Stimulated activated CD8-positive, alpha-beta memory T cell treated with anti-CD3 and anti-CD28 coated beads, Interleukin-2, amount 100 ng/mL, for 1 hour (primary cell): Measurements from ENCODE around the gene APOO.

Source experiments
- DNase-seq, 2 donors: peaks; one replicate each; pipeline ENCODE4 v3.0.0-alpha.2; 2020; ENCODE audit warnings: low read depth in 2 of 2

APOO gene

DNA sequence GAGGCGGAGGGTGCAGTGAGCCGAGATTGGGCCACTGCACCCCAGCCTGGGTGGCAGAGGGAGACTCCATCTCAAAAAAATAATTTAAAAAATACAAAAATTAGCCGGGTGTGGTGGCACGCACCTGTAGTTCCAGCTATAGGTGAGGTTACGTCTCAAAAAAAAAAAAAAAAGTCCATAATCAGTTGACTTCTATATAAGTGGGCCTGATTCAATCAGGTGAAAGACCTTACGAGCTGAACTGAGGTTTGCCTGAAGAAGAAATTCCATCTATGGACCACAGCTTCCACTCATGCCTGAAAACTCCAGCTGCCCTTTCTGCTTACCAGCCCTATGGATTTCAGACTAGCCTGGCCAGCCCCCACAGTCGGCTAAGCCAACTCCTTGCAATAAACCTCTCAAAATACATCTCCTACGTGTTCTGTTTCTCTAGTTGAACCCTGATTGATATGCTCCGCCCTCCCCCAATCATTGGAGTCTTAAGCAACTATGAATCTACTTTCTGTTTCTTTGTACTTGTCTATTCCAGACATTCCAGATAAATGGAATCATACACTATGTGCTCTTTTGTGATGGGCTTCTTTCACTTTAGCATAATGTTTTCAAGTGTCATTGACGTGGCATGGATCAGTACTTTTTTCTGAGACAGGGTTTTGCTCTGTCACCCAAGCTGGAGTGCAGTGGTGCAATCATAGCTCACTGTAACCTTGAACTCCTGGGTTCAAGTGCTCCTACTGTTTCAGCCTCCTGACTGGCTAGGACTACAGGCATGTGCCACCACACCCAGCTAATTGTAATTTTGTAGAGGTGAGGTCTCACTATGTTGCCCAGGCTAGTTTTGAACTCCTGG is 88.1 kb downstream of the APOO start:
- no peak for DNase-seq

DNA sequence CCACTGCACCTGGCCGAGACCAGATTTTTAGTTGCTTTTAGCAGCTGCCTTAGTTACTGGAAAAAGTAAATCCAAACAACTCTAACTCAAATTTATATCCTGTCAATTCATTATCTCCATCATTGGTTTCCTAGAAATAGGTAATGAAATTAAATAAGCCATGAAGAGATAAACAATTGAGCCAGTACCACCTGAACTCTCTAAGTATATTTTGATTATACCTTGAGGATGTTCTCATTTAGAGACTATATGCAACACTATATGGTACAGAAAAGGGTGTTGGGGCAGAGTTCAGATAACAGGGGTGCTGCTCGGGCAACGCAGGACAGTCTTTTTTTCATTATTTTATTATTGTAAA is 89.8 kb downstream of the APOO start:
- DNase-seq, result no peak

DNA sequence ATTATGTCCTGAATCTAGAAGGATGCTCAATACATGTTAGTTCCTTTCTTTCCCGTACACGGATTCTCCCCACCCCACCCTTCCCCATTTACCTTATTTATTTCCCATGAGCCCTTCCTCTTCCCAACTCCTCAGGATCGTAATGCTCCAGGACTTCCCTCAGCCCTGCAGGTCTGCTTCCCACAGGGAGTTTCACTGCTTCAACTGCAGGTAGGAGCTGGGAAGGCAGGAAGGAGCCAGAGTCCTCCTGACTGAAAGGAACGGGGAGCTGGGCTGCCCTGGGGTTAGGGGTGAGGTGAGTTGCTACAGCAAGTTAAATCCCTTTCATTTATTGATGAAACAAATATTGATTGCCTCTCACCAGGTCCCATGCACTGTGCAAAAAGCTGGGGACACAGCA is 91.6 kb downstream of the APOO start:
- no peak for DNase-seq

DNA sequence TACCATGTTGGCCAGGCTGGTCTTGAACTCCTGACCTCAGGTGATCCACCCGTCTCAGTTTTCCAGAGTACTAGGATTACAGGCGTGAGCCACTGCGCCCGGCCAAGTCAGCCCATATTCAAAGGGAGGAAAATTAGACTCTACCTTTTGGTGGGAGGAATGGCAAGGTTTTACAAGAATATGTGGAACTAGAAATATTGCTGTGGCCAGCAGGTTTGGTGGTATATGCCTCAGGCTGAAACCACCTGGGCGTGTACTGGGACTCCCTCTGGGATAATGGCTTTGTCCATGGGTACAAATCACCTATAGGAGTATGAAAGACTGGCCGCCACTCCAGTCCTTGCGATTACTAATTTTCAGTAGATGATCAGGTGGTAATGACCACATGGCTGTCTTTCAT is 92.4 kb downstream of the APOO start:
- DNase-seq, result no peak

DNA sequence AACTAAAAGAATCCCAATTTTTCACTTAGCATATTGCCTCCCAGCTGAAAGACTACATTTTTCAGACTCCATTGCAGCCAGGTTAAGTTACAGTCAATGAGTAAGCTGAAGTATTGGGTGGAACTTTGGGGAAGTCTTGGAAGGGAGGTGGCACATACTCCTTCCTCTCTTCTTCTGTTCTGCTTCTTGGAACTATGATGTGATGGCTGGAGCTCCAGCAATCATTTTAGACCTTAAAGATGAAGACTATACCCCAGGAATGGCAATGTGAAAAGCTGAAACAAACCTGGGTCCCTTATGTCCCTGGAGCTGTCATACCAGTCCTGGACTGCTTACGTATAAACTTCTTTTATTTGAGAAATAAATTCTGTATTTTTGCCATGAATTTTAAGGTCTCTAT is 93.9 kb downstream of the APOO start:
- DNase-seq, result no peak

DNA sequence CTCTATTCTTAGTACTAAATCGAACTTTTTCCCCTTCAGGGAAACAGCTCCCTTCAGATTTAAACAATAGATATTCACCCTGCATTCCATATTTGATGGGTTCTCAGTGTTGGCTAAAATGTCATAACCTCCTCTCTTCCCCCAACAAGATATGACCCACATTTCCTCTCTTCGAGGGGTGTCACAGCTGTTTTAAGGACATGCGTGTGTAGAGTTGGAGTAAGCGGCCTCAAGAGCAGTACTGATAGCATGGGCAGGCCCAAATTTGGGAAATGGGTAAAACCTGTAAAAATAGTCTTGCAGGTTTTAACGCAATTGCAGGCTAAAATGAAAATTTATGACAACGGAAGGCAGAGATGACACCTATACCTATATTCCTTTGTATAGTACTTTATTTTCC is 96.1 kb downstream of the APOO start:
- no peak for DNase-seq

DNA sequence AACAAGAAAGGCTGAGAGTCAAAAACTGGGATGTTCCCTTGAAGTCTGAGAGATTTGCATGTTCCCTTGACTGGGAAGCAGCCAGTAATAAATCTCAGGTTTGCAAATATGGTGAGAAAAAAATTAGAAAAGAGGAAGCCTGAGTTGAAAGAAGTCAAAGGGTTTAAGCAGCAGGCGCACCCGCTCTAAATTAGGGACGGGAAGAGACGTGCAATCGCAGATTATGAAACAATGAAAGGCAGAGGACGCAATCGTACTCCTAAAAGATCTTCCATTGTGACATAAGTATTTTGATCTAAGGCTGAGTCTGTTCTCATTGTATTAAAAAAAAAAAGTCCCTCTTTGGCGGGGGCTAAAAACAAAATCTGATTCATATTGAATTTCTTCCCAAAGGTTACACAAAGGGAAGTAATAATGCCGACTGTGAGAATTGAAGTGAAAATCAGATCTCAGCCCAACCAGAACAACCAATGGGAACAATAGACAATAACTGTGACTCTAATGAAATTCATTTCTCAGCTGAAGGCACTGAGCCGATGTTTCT is 96.6 kb downstream of the APOO start:
- no peak for DNase-seq

DNA sequence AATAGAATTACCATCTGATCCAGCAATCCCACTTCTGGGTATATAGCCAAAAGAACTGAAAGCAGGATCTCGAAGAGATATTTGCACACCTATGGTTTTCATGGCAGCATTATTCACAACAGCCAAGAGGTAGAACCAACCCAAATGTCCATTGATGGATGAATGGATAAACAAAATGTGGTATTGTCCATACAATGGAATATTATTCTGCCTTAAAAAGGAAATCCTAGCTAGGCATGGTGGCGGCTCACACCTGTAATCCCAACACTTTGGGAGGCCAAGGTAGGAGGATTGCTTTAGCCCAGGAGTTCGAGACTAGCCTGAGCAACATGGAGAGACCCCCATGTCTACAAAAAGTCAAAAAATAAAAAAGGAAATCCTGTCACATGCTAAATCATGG is 97.5 kb downstream of the APOO start:
- no peak for DNase-seq

DNA sequence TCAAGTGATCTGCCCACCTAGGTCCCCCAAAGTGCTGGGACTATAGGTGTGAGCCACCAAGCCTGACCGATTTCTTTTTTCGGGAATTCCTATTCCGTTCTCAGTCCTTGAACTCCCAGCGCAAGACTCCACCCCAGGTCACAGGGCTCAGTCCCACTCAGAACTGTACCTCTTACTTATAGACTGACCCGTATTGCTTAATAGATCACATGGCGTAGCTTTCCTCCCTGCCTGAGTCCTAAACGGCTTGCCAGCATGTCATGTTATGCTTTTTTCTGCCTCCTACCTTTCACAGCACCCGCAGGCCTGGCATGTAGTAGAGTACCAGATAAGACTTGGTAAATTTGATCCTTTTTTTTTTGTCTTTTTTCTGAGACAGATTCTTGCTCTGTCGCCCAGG is 102.3 kb downstream of the APOO start:
- no peak for DNase-seq

DNA sequence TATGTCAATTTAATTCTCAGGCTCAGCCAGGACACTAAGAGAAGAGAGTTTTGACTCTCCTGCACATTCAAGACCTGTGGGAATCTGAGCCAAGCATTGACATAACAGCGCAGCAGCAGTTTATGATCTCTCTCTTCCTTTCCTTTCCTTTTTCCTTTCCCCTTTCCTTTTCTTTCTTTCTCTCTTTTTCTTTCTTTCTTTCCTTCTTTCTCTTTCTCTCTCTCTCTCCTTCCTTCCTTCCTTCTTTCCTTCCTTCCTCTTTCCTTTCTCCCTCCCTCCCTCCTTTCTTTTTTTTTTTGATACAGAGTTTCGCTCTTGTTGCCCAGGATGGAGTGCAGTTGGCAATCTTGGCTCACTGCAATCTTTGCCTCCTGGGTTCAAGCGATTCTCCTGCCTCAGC is 103.2 kb downstream of the APOO start:
- no peak for DNase-seq

DNA sequence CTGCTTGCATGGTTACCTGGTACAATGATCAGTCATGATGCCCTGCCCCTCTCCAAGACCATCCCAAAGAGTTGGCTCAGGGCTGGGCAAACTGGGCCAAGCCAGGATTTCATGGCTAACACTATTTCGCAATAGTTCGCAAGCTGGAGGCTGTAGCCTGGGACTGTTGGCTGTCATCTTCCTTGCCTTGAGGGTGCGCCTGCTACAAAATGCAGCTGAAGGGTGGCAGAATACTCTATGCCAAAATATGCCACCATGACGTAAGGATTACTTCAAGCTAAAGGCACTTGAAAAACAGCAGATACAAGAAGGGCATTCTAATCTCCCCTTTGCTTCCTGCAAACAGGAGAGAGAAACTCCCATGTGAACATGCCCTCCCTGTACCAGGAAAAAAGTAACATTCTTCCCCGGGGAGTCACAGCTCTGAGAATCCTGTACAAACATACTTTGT is 103.8 kb downstream of the APOO start:
- no peak for DNase-seq

DNA sequence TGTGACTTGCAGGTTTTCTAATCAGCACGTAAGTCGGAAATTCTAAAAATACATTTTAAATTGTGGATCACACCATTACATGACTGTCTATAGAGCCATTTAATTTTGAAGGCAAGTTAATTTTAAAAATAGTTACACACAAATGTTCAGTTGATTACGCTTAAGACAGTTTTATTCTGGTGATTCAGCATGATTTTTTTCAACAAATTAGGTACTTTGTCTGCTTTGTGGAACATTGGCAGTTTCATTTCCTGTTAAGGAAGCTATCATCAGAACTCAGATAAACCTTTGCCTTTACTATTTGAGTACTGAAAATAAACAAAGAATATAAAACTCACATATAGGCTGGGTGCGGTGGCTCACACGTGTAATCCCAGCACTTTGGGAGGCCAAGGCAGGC is 105.3 kb downstream of the APOO start:
- no peak for DNase-seq

DNA sequence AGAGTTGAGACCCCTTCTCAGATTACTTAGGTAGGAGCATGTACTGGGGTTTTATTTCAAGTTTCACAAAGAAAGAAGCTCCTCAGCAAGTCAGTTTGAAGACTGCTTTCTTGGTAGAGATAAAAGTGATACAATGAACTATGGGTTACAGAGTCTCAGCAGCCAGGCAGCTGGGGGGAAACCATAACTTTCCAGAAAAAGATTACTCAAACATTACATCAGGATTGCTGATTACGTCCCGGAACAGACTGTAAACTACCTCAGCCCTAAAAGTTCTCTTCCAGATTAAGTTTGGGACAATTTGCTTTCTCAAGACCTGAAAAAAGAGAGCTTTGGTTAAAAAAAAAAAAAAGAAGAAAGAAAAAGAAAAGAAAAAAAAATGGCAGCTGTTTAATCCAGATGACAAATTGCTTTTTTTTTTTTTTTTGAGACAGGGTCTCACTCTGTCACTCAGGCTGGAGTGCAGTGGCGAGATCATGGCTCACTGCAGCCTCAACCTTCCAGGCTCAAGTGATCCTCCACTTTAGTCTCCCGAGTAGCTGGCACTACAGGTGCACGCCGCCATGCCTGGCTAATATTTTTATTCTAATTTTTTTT is 108.2 kb downstream of the APOO start:
- no peak for DNase-seq

DNA sequence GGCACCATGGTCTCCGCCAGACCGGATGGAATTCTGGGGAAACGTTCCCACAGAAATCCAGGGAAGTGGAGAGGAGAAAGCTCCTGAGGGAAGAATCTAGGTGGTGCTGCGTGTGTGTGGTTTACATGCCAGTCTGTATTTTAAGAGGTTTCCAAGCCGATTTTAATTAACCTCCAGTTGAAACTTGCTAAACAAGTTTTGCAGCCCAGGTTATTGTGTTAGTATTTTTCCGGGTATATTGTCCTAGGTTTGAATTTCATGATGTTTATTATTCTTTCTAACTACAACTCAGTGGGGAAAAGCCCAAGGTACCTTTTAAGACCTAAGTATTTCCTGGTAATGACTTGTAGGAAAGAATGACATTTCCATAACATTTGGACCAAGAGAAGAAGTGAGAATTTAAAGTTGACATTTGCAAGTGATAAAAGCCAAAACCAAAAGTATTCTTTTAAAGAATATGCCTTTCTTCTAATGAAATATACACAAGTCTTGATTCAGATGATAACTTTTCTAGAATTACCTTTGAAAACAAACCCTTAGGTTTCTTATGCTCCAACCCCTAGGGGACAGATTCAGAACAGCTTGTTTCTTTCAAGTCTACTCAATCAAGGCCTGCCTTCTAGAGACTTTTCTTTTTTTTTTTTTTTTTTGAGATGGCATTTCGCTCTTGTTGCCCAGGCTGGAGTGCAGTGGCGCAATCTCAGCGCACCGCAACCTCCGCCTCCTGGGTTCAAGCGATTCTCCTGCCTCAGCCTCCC is 110.2 kb downstream of the APOO start:
- no peak for DNase-seq

DNA sequence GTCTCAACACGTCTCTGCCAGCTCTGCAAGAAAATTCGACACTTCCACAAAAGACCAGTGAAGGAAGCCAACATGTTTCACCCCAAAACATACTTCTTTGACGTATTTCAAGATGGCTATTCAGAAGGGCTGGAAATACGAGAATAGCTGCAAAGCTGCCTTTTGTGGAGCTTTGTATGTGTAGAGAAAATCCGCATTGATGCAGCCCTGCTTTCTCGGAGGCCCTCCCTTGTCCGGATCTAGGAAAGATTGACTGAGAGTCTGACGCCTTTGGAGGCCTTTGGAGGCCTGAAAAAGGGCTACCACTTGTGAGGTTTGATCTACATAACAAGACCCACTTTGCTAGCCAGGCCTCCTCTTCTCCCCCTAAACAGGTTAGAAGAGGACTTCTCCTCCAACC is 112.5 kb downstream of the APOO start:
- DNase-seq, result no peak

DNA sequence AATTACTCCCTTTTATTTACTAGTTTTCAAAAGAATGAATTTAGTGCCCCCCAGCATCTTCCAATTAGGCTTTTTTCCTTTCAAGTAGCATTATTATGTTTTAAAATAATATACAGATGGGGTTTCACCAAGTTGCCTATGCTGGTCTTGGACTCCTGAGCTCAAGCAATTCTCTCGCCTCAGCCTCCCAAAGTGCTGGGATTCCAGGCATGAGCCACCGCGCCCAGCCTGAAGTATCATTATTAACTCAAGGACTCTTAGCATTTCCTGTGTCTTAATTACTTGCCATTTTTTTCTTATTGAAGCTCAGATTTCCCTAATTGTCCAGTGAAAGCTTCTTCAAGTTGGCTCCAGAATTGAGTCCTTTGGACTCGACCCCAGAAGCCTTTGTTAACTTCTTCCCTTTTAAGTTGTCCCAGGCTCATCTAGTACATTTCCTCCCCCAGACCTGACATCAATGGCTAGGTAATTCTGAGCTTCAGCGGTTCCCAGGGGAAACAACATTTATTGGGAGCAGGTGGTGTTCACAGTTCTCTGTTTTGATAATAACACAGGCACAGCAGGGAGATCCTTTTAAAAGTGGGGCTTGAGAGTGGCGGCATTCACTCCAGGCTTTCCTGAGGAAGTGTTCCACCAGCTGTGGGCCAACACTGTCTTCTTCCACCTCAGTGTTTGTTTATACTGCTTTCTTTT is 114.7 kb downstream of the APOO start:
- no peak for DNase-seq

DNA sequence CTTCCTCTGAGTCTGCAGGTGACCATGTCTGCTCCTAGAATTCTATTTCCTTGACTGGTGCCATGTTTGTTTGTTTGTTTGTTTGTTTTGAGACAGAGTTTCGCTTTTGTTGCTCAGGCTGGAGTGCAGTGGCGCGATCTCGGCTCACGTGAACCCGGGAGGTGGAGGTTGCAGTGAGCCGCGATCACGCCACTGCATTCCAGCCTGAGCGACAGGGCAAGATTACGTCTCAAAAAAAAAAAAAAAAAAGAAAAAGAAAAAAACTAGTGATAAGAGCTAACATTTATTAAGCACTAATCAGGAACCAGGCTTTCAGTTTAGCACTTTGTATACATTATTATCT is 117.6 kb downstream of the APOO start:
- DNase-seq, result no peak

DNA sequence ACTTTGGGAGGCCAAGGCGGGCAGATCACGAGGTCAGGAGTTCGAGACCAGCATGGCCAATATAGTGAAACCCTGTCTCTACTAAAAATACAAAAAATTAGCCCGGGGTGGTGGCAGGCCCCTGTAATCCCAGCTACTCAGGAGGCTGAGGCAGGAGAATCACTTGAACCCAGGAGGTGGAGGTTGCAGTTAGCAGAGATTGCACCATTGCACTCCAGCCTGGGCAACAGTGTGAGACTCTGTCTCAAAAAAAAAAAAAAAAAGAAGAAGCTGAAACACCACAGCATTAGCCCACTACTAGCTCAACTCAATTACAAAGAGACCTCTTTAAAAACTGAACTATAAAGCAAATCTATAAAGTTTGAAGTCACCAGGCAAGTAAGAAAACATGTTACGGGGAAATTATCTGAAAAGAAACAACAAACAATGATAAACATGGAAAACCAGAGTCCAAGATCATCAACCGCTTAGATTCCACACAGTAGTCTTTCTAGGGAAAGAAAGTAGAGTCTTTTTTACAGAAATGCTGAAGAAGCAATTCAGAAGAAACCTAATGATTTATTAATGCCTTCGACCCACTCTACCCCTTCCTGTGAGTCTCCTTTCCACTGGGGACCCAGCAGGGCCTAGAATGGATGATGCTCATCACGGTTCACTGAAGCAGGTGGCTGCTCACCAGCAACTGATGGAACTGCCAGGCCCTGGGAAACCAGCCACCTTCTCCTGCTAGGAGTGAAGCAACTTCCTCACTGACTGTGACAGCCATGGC is 118.2 kb downstream of the APOO start:
- no peak for DNase-seq

DNA sequence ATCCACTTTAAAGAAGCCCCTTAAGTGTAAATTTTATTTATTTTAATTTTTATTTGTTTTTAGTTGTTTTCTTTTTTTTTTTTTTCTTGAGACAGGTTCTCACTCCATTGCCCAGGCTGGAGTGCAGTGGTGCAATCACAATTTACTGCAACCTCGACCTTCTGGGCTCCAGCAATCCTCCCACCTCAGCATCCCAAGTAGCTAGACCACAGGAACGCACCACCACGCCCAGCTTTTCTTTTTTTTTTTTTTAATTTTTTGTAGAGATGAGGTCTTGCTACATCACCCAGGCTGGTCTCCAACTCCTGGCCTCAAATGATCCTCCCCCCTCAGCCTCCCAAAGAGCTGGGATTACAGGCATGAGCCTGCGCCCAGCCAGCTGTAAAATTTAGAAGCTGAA is 118.8 kb downstream of the APOO start:
- DNase-seq, result no peak

DNA sequence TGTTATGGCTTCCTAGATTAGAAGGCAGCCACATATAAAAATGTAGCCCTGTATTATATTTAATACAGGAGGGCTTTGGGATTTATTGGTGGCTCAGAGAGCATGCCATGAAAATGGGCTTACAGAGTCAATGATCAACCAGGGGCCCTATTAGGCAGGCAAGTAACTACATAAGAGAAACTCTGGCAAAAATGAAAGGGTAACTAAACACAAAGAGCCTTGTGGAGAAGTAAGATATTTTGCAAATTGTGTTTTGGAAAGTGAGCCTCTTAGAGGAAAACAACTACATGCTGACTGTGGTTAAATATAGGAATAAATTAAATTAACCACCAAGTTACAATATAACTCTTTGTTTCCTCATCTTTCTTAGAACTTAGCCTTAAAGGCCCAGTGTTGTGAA is 119.2 kb downstream of the APOO start:
- DNase-seq, result no peak

DNA sequence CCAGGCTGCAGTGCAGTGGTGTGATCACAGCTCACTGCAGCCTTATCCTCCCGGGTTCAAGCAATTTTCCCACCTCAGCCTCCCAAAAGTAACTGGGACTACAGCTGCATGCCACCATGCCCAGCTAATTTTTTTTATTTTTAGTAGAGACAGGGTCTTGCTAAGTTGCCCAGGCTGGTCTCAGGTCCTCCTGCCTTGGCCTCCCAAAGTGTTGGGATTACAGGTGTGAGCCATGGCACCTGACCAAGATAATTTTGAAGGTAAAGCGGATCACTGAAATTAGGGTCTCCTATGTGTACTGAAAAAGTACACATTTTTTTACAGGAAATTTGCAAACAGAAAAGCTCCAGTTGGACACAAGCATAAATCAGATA is 120.0 kb downstream of the APOO start:
- DNase-seq, result no peak
